NOMO-1 (cell line): ENCODE data around the gene CDK10.

Experiments
- DNase-seq, 2 experiments: peaks; one replicate each; lab custom pipeline; 2025; ENCODE audit not compliant: unreplicated experiment in 2 of 2; lab: John Stamatoyannopoulos, UW

CDK10 gene

DNA sequence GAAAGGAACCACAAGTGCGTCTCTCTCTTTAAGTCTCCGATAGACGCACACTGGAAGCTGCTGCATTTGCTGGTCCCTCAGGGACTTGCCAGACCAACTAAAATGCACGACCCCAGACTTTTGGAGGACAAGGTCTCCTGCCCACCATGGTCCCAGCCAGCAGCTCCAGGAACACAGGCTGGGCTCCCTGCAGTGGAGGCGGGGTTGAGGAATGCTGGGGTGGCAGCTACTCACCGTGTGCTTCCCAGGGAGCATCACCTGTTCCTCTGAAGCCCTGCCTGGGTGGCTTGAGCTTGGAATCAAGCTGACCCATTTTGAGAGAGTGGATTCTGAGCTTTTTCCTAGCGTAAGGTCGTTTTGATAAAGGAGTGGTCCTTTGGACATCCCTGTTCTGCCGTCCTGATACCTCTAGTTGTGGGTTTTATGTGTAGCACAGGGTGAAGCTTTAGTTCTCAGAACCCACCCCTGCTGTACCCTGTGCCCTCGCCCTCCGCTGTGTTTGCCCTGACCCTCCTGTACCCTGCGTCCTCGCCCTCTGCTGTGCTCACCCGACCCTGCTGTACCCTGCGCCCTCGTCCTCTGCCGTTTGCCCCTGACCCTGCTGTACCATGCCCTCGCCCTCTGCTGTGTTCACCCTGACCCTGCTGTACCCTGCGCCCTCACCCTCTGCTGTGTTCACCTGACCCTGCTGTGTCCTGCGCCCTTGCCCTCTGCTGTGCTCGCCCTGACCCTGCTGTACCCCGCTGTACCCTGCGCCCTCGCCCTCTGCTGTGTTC is 45.8 kb downstream of the CDK10 start:
- DNase-seq: no peak

DNA sequence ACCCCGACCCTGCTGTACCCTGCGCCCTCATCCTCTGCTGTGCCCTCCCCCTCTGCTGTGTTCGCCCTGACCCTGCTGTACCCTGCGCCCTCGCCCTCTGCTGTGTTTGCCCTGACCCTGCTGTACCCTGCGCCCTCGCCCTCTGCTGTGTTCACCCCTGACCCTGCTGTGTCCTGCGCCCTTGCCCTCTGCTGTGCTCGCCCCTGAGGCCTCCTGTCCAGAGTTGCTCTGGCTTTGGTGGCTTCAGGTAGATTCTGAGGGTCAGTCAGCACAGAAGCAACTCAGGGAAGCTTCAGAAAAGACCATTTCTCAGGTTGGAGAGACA is 46.4 kb downstream of the CDK10 start:
- DNase-seq: no peak

DNA sequence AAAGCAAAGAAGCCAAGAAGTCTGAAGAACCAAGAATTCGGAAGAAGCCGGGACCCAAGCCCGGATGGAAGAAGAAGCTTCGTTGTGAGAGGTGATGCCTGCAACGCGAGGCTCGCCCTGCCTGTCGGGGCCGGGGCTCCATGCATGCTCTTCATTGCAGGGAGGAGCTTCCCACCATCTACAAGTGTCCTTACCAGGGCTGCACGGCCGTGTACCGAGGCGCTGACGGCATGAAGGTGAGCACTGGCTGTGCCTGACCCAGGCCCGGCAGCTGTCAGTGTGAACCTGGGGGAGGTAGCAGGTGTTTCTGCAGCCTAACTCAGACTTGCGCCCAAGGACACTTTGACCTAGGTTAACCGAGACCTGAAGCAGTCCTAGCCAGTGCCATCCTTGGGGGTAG is 46.8 kb downstream of the CDK10 start:
- no peak for DNase-seq

DNA sequence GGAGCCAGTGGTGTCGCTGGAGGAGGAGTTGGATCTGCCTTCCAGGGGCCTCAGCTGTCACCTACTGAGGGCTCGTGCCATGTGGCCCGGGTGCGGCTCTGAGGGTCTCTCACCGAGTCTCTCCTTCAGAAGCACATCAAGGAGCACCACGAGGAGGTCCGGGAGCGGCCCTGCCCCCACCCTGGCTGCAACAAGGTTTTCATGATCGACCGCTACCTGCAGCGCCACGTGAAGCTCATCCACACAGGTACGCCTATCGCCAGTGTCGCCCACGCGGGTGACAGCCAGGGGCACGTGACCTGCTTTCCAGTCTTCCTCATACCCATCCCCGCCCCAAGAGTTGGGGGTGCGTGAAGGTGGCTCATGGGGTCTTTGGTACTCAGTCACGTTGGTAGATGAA is 47.3 kb downstream of the CDK10 start:
- no peak for DNase-seq

DNA sequence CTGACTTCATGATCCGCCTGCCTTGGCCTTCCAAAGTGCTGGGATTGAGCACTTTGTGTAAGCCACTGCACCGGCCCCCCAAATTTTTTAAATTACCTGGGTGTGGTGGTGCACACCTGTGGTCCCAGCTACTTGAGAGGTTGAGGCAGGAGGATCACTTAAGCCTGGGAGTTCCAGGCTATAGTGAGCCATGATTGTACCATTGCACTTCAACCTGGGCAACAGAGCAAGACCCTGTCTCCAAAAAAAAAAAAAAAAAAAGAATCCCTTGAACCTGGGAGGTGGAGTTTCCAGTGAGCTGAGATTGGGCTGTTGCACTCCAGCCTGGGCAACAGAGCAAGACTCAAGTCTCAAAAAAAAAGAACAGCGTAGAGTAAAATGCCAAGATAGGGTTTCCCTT is 50.1 kb downstream of the CDK10 start:
- no peak for DNase-seq

DNA sequence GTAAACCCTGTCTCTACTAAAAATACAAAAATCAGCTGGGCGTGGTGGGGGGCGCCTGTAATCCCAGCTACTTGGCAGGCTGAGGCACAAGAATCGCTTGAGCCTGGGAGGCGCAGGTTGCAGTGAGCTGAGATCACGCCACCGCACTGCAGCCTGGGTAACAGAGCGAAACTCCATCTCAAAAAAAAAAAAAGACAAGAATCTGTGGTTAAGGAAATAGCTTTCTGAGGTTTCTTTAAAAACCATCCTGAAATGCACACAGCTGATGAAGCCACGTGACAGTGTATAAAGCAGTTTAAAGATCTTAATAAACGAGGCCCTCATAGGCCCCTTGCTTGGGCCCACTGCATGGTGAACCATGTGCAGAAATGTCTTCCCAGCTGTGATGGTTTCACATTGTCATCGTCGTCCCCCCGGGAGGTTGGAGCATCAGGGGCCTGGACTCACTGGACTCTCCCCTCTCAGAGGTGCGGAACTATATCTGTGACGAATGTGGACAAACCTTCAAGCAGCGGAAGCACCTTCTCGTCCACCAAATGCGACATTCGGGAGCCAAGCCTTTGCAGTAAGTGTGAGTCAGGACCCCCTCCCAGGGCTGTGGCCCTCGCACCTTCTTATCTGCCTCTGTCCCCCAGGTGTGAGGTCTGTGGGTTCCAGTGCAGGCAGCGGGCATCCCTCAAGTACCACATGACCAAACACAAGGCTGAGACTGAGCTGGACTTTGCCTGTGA is 51.0 kb downstream of the CDK10 start:
- DNase-seq: no peak

DNA sequence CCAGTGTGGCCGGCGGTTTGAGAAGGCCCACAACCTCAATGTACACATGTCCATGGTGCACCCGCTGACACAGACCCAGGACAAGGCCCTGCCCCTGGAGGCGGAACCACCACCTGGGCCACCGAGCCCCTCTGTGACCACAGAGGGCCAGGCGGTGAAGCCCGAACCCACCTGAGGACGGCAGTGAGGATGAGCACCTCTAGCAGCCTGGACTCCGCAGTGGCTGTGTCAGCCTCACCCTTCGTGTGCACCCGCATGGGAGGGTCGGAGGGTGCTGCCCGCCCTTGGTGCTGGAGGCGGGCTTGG is 51.5 kb downstream of the CDK10 start:
- no peak for DNase-seq

DNA sequence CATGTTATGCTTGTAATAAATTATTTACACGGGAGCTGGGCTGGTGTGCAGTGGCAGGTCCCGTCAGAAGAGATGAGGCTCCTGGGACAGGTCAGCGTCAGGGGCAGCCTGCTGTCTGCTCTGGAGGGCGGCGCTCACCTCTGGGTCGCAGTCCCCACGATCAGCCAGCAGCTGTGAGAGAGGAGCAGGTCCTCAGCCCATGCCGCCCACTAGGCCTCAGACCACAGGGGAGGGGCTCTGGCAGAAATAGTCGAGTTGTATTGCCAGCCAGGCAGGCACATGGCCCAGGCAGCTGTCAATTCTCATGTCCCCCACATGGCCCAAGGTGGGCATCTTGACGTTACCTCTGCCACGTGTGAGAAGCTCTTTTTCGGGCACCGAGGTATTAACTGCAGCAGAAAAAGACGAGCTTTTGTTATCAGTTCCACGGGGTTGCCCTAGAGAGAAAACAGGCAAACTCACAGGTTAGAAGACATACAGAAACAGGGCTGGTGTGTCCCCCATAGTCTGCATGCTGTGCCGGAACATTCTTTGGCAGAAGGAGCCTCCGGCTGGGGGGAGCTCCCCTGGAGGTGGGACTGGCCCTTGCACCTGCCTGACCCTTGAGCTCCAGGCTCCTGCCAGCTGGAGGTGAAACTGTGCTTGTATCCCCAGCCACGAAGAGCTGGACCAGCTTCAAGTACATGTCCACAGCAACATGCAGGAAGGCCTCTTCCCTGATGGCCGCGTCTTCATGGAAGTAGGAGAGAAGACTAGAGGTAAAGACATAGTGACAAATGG is 52.2 kb downstream of the CDK10 start:
- no peak for DNase-seq

DNA sequence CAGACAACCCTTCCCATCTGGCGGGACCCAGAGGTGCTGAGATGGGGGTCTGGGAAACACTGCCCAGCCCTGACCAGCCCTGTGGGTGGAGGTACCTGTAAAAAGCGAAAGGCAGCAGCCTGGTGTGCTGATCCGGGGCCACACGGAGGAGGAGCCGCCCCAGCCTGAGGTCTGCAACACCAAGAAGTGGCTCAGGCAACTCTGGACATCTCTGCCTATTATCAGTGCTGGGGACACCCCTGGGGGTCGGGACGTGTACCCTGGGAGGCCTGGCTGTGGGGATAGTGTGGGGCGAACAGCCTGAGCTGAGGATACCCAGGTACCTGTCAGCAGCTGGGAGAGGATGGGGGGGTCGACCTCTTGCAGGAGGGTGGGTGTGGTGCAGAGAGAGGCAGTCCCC is 52.9 kb downstream of the CDK10 start:
- DNase-seq: no peak

DNA sequence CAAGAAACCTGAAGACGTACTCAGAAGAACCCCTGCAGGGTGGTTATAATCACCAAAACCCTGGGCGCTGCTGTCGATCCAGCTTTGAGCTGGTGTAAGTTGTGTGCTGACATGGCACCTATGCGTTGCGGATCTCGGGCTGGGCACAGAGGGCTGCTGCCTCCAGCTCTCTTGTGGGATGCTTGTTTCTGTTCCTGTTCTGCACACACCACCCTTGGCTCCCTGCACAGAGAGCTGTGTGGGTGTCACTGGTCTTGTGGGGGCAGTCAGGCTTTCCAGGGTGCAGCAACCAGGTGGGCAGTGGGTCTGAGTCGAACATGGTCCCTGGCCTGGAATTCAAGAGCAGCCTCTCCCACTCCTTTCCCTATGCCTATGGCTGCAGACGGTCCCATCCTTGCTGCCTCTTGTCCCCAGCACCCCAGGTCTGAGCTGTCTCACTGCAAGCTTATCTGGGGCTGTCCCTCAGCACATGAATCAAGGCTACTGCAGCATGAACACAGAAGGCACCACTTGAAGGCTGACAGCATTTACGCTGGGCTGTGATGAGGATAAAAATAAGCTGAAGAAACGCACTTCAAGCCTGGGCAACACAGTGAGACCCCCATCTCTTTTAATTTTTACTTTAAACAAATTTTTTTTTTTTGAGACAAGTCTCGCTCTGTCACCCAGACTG is 55.0 kb downstream of the CDK10 start:
- no peak for DNase-seq

DNA sequence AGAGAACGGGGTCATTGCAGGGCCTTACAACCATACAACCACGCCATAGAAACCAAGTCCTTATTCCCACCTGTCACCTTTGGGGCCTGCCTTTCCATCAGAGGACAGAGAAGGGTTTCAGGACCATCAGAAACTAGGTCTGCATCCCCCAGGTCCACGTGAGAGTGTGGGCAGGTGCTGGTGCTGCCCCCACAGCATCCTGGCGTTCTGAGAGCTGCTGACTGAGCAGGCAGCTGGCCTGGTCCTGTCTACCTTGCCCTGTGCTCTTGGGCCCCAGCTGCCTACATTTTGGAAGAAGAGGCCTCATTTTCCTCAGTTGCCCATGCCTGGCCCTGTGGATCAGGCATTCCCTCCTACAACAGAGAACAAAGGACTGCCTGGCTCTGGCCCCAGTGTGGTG is 56.5 kb downstream of the CDK10 start:
- no peak for DNase-seq

DNA sequence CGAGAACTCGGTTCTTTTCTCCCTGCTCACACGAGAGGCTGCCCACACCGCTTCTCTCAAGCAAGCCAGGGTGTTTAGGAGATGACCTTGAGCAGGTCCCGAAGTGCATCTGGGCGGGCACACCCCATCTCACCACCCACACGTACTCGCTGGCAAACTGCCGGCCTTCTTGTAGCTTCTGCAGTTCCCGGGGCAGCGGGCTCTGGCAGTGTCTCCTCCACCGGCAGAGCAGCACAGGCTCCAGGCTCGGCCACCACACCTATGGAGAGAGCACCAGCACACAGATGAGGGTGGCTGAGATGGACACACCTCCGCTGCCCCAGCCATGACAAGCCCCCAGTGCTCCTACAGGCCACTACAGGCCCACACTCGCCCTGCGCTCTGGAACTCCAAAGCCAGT is 58.3 kb downstream of the CDK10 start:
- no peak for DNase-seq
